ENCODE results near the gene C11orf98.
"Not testable (repeated sequence)": the region's sequence is repeated elsewhere in the genome, so short reads cannot be mapped to it uniquely, and the experiment has no call there.

C11orf98 gene

GRCh38 chr11:62678433-62678769 is 13.4 kb upstream of the C11orf98 start (continued):
- TF ChIP-seq ZNF70 (CRISPR knock-in tag; IDR thresholded peaks at IDR 0.05) (no peak), PPARA (CRISPR knock-in tag; IDR thresholded peaks at IDR 0.05; ENCODE audit: borderline replicate concordance) (no peak)

DNA sequence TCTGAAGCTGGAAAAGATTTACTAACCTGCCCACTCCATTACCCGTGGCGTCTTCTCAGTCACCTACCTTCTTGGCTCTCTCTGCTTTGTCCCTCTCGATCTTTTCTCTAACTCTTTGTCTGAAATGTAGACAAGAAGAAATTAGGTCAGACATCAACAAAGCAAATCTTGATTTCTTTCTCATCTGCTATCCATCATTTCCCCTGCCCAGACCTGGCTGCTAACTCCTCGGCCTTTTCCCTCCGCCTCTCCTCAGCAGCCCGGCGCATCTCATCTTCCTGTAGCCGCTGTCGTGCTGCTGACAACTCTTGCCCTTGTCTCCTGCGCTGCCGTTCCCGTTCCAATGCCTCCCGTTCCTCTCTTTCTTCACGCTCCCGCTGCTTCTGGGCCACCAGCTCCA is 12.7 kb upstream of the C11orf98 start:
- ATAC-seq, result no peak
- TF ChIP-seq GLIS3 (CRISPR knock-in tag; IDR thresholded peaks at IDR 0.05), result no peak
- no peak for TF ChIP-seq OSR1 (CRISPR knock-in tag; IDR thresholded peaks at IDR 0.05)
- TF ChIP-seq CSDC2 (CRISPR knock-in tag; IDR thresholded peaks at IDR 0.05), result no peak
- no peak for TF ChIP-seq CSRNP3 (CRISPR knock-in tag; IDR thresholded peaks at IDR 0.05)
- no peak for TF ChIP-seq TCF4 (CRISPR knock-in tag; IDR thresholded peaks at IDR 0.05; ENCODE audit: borderline replicate concordance)
- no peak for TF ChIP-seq RARB (CRISPR knock-in tag; IDR thresholded peaks at IDR 0.05)
- TF ChIP-seq ESRRG (CRISPR knock-in tag; IDR thresholded peaks at IDR 0.05), result no peak
- TF ChIP-seq TOX (CRISPR knock-in tag; IDR thresholded peaks at IDR 0.05; ENCODE audit: borderline replicate concordance), result no peak
- TF ChIP-seq, protein P1, sequence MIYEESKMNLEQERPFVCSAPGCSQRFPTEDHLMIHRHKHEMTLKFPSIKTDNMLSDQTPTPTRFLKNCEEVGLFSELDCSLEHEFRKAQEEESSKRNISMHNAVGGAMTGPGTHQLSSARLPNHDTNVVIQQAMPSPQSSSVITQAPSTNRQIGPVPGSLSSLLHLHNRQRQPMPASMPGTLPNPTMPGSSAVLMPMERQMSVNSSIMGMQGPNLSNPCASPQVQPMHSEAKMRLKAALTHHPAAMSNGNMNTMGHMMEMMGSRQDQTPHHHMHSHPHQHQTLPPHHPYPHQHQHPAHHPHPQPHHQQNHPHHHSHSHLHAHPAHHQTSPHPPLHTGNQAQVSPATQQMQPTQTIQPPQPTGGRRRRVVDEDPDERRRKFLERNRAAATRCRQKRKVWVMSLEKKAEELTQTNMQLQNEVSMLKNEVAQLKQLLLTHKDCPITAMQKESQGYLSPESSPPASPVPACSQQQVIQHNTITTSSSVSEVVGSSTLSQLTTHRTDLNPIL (CRISPR knock-in tag; IDR thresholded peaks at IDR 0.05; ENCODE audit: low read depth), result no peak
- no peak for TF ChIP-seq ZFP3 (CRISPR knock-in tag; IDR thresholded peaks at IDR 0.05)
- TF ChIP-seq, protein P2, sequence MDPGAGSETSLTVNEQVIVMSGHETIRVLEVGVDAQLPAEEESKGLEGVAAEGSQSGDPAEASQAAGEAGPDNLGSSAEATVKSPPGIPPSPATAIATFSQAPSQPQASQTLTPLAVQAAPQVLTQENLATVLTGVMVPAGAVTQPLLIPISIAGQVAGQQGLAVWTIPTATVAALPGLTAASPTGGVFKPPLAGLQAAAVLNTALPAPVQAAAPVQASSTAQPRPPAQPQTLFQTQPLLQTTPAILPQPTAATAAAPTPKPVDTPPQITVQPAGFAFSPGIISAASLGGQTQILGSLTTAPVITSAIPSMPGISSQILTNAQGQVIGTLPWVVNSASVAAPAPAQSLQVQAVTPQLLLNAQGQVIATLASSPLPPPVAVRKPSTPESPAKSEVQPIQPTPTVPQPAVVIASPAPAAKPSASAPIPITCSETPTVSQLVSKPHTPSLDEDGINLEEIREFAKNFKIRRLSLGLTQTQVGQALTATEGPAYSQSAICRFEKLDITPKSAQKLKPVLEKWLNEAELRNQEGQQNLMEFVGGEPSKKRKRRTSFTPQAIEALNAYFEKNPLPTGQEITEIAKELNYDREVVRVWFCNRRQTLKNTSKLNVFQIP (CRISPR knock-in tag; IDR thresholded peaks at IDR 0.05; ENCODE audit: borderline replicate concordance, low read depth), result no peak
- TF ChIP-seq PPARA (CRISPR knock-in tag; IDR thresholded peaks at IDR 0.05; ENCODE audit: borderline replicate concordance), result no peak
- no peak for TF ChIP-seq ZNF8 (CRISPR knock-in tag; IDR thresholded peaks at IDR 0.05)
- no peak for TF ChIP-seq ZFP30 (CRISPR knock-in tag; IDR thresholded peaks at IDR 0.05)

DNA sequence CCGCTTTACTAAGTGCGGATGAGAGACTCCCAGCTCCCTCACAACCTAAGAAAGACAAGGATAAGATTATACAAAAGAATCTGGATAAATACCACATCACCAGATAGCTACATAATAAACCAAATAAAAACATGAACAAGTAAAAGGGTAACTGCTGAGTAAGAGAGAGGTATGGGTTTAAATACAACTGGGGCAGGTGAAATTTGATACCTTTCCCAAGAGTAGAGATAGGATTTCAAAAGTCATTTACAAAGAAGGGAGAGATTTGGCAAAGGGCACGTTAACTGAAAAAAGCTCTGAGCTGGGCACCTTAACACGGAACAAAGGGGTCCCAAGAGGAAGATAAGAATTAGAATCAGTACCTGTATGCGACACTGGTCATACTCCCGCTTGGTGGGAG is 12.1 kb upstream of the C11orf98 start:
- ATAC-seq, result no peak
- TF ChIP-seq ZNF70 (CRISPR knock-in tag; IDR thresholded peaks at IDR 0.05) (no peak), SNAI2 (CRISPR knock-in tag; IDR thresholded peaks at IDR 0.05) (no peak), GLIS3 (CRISPR knock-in tag; IDR thresholded peaks at IDR 0.05) (no peak), ZNF8 (CRISPR knock-in tag; IDR thresholded peaks at IDR 0.05) (no peak), RARB (CRISPR knock-in tag; IDR thresholded peaks at IDR 0.05) (no peak)
- TF ChIP-seq, protein P1 (CRISPR knock-in tag; IDR thresholded peaks at IDR 0.05; ENCODE audit: low read depth), result no peak

DNA sequence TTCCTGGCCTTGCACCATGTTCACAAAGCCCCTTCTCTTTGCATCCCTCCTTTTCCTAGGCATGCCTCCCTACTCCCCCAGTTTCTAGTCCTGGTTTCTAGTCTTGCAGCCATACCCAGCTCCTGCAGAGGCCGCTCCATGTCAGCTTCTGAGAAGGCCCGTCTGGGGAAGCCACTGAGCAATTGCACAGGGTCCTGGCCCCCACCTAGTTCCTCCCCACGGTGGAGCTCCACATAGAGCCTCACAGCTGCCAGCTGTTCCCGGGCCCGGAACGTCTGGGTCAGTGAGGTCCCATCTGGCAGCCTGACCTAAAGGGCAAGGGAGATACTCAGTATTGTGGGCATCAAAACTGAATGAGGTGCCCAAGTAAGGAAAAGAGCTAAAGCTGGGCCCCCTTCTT is 11.7 kb upstream of the C11orf98 start:
- ATAC-seq, result no peak
- TF ChIP-seq TSHZ2 (CRISPR knock-in tag; IDR thresholded peaks at IDR 0.05) (no peak), ZNF70 (CRISPR knock-in tag; IDR thresholded peaks at IDR 0.05) (no peak), OSR1 (CRISPR knock-in tag; IDR thresholded peaks at IDR 0.05) (no peak), CSRNP3 (CRISPR knock-in tag; IDR thresholded peaks at IDR 0.05) (no peak), RARB (CRISPR knock-in tag; IDR thresholded peaks at IDR 0.05) (no peak), SNAI2 (CRISPR knock-in tag; IDR thresholded peaks at IDR 0.05) (no peak), ISL1 (CRISPR knock-in tag; IDR thresholded peaks at IDR 0.05) (no peak), CSDC2 (CRISPR knock-in tag; IDR thresholded peaks at IDR 0.05) (no peak), TOX (CRISPR knock-in tag; IDR thresholded peaks at IDR 0.05; ENCODE audit: borderline replicate concordance) (no peak), ZFP30 (CRISPR knock-in tag; IDR thresholded peaks at IDR 0.05) (no peak), BACH2 (CRISPR knock-in tag; IDR thresholded peaks at IDR 0.05; ENCODE audit: borderline replicate concordance) (no peak), ZC3H10 (CRISPR knock-in tag; IDR thresholded peaks at IDR 0.05) (no peak), ARNTL (CRISPR knock-in tag; IDR thresholded peaks at IDR 0.05; ENCODE audit: borderline replicate concordance, low read depth) (no peak)

- ATAC-seq, result not testable (repeated sequence)
Measured at GRCh38 chr11:62675415-62675814, 10.4 kb upstream of the C11orf98 start.
